ENCODE measurements around the gene DAZAP1. TPM values are rescaled to one million over a fixed set of nuclear protein-coding genes. Genes with fewer than 3 reads are reported as not detected.
"Not testable (repeated sequence)": the region's sequence is repeated elsewhere in the genome, so short reads cannot be mapped to it uniquely, and the experiment has no call there.

DAZAP1 gene
- total RNA-seq, 2 donors from 2014 or later: 82.1 to 106 TPM

DNA sequence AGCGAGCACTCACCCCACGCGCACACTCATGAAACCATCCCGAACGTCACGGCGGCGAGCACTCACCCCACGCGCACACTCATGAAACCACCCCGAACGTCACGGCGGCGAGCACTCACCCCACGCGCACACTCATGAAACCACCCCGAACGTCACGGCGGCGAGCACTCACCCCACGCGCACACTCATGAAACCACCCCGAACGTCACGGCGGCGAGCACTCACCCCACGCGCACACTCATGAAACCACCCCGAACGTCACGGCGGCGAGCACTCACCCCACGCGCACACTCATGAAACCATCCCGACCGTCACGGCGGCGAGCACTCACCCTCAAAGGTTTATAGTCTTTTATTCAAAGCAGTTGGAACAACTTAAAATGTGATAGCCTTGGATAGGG lies 12.7 kb downstream of the DAZAP1 start:
- ATAC-seq; intact Hi-C loops (cut with DNase I, micrococcal nuclease): not testable (repeated sequence)

DNA sequence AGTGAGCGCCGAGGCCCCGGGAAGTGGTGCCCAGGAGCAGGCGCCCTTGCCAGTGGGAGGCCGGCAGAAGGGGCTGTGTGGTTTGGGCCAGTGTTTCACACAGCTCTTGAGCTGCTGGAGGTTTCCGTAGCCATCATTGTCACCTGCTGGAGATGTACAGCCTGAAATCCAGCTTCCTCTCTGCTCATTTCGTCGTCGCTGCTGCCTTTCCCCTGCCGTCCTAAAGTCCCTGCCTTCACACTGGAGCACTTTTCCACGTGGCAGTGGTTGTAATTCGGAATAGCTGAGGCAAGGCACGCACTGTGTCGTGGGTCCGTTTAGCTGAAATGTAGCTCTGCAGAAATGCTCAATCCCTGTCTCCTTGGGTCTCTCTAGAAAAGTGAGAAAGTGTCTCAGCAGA lies 13.2 kb downstream of the DAZAP1 start:
- intact Hi-C loops (cut with DNase I, micrococcal nuclease): no loop called here
- no peak for DNase-seq
- no peak for ATAC-seq

More for the DNA sequence above, 12.7 kb downstream of the DAZAP1 start:
- DNase-seq: not testable (repeated sequence)

DNA sequence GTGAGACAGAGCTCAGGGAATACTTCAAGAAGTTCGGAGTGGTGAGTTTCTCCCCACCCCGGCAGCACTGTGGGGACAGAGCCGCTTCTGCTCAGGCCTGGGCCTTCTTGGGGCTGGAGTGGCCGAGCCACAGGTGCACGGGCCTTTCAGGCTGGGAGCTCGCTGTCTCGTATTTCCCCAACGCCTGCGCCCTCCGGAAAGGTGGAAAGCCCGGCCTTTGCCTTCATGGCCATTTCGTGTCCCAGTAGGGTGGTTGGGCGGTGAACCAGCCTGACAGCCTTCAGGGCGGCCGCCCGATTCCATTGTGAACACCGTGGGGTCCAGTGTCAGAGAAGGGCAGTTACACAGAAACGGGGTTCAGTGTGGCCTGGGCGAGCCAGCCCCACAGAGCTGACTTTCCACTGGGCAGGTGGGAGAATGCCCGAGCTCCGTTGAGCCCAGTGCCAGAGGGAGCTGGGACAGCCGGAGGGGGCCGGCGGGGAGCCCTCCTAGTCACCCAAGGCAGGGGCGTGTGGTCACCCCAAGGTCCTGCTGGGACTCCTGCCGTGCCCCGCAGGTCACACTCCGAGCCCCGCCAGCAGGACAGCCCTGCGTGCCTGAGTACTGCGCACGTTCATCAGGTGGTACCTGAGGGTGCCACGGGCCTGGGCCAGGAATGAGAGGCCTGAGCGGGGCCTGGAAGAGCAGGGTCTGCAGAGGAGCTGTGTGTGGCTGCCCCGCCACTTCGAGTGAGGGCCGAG lies 14.0 kb downstream of the DAZAP1 start:
- intact Hi-C loops (cut with DNase I, micrococcal nuclease): no loop called here
- DNase-seq (no peak), ATAC-seq (no peak)

DNA sequence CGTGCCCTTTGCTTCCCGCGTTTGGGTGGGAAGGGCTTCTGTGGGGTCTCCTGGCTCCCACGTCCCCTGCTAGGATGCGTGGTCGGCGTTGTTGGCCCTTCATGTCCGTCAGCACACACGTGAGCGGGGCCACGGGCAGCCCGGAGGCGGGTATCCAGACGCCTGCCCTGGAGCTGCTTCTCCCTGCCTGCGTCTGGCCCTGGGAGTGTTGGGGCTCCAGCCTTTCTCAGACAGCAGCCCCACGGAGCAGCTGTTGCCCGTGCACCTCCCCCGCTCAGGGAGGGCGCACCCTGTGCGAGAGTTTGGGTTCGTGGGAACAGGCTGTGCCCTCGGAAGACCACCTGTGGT lies 14.5 kb downstream of the DAZAP1 start:
- intact Hi-C loops (cut with DNase I, micrococcal nuclease): no loop called here
- ATAC-seq: no peak

DNA sequence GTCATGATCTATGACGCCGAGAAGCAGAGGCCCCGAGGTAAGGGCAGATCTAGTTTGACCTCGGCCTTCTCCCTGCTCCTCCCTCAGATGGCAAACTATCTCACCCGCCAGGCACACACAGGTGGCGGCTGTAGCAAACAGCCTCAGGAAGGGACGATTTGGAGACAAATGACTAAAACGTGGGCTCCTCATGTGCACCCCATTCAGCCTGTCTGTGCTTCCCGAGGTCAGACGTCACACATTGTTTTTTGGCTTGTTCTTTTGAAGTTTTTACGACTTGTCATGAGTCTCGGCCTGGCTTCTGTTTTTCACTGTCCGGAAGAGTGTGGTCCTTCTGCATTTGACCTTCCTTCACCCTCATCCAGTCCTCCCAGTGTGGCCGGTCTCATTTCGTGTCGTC lies 15.0 kb downstream of the DAZAP1 start:
- ATAC-seq: no peak
- intact Hi-C loops (cut with DNase I, micrococcal nuclease): no loop called here

More for the DNA sequence above, 14.5 kb downstream of the DAZAP1 start:
- DNase-seq: no peak

DNA sequence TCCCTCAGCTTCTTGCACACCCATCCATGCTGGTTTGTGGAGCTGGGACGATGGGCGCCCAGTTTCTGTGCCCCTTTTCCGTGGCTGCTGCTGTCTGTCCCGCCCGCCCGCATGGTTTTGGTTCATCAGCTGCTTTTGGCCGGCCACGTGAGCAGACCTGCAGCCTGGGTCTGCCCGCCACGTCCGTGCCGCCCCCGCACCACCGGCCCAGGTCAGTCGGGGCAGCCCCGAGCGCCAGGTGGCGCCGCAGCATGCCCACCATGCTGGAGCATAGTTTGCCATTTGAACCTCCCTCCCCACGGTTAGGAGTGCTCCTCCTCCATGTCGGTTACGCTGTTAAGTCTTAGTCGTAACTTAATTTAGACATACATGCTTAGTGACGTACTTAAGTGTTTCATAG lies 15.6 kb downstream of the DAZAP1 start:
- intact Hi-C loops (cut with DNase I, micrococcal nuclease): no loop called here
- DNase-seq (no peak), ATAC-seq (no peak)

More for the DNA sequence above, 15.0 kb downstream of the DAZAP1 start:
- DNase-seq: no peak

DNA sequence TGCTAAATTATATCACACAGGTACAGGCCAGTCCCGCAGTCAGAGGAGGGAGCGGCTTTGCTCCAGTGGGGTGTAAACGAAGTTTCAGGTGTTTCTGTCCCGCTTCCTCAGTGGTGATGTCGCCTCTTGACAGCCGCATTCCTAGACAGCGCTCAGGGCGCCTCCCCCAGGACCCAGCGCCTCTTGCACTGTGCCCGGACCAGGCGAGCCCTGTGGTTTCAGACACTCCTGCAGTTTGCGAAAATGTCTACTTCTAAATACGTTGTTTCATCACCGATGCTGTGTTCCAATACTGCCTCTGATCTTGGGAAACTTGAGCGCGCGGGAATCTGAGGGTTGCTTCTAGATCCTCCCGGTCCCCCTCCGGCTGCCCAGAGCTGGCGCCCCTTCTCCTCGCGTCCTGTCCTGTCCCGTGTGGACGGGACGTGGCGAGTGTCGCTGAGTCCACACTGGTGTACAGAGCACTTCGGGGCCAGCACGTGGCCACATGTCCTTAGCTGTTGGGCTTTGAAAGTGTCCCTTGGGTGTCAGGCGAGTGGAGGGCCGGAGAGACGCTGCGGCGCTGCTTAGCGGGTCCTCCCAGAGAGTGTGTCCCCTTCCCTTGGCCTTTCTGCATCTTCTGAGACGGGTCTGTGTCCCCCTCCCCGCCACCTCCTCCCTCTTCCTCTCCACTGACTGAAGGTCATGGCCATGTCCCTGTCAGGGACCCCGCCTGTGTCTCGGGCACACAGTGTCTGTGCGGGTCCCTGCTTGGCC lies 16.2 kb downstream of the DAZAP1 start:
- DNase-seq: no peak
- ATAC-seq: peak; percentile 3
- intact Hi-C loops (cut with DNase I, micrococcal nuclease): no loop called here

DNA sequence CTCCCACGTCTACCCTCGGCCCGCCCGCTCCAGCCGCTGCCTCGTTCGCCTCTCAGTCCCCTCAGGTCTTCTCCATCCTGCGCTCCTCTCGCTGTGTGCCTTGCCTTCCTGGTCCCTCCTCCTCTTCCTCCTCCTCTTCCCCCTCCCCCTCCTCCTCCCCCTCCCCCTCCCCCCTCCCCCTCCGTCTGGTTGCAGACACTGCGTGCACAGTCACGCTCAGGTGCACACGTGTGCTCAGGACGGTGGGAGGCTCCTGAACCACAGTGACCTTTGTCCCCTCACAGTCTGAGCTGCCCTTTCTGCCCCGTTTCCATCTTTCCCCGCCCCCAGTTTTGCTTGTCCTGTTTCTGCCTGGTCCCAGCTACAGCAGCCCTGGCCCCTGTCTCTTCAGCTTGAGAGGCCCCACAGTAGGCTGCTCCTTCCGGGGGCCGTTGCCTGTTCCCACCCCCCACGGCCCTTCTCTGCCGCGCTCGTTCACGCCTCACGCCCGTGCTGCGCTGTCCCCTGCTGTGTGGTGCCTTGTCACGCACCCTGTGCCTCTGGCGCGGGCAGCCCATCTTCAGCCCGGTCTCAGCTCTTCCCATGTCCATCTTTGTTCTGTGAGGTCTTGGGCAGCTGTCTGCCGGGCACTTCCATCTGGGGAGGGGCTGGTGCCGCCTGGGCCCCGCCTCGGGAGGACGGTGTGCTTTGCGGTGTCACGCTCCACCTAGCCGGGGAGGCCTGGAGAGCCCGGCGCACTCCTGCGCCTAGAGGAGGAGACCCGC lies 17.0 kb downstream of the DAZAP1 start:
- peak; percentile 73 for ATAC-seq
- intact Hi-C loops (cut with DNase I, micrococcal nuclease): no loop called here
- no peak for DNase-seq

DNA sequence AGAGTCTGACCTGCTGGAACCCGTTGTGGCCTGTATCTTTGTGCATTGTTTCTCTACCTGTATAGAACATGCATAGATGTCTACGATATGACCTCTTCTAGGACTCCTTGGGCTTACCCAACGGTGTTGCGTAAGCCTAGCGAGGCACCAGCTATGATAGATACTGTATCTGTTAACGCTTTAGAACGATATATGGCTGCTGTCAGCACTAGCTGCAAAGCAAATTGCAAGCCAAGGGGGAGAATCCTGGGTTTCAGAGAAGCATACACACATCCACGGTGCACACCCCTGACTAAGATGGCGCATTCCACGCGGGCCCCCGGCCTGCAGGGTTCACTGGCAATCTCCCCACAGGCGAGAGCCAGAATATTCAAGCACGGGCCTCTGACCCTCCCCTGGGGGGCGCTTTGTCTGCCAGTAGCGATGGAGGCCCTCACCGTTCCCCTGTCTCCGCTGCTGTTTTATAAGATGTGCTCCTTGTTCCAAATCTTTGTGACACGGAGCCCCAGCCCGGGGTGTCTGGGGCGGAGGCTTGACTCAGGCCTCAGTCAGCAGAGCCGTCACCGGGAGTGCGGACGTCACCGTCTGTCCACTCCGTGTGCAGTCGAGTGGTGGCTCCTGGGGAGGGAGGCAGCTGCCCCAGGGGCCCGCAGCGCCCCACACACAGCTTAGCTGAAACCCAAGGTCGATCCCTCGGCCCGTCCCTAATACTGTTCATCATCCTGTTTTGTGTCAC lies 17.9 kb downstream of the DAZAP1 start:
- intact Hi-C loops (cut with DNase I, micrococcal nuclease): no loop called here
- no peak for ATAC-seq
- no peak for DNase-seq

DNA sequence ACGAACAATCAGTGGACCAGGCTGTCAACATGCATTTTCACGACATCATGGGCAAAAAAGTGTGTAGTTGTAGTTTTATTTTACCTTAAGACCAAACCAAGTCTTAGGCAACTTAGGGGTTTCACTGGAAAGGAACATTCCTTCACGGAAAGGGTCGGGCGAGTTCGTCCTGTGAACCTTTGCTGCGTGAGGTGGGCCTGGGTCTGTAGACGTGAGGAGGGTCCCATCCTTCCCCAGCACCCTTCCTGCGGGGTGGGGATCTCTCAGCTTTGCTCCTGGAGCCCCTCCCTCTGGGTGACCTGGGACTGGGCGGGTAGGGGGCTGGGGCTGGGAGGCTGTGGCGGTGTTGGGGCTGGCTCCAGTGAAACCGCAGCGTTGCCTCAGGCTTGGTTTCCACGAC lies 18.5 kb downstream of the DAZAP1 start:
- intact Hi-C loops (cut with DNase I, micrococcal nuclease): no loop called here
- no peak for ATAC-seq
- no peak for DNase-seq

DNA sequence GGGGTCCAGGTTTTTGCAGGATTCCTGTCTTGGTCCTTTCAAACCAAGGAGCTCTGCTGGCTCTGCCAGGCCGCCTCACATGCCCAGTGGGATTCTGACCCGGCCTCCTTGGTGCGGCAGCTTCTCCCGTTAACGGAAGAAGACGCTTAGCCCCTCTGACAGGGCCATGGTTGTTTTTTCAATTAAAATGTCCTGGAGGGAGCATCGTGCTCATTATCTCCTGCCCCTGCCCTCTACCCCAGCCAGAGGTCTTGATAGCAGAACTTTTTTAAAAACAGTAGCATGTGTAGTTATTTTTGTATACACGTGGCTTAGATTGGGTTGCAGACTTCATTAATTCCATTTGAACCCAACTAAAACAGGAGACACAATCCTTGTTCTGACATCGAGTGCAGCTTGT lies 19.4 kb downstream of the DAZAP1 start:
- no peak for DNase-seq
- intact Hi-C loops (cut with DNase I, micrococcal nuclease): no loop called here
- ATAC-seq: no peak

DNA sequence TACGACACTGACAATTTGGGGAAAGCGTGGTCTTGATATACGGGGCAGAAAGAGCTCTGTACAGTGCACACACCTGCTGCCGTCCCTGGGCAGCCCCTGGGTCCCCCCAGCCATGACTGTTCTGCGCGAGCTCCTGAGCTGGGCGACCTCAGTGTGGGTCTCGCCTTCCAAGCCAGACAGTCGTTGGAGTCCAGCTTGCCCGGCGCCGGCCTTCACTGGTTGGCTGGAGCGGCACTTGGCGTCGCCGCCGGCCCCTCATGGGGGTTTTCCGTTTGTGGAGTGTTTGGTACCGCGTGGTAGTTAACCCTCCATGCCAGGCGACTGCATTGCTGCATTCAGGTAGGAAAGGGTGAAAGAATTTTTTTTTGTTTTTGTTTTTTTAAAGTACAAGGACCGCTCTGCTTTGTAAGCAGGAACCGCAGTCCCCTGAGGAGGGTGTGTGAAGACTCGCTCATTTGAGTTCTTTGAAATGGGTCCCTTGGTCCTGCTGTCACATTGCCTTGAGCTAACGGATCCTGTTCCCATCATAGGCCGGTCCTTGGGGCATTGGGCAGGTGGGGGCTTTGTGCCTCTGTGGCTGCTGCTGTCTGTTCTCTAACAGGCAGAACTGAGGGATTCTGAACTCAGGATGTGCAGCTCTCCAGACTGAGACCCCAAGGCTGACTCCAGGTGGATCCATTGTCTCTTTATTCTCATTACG lies 20.0 kb downstream of the DAZAP1 start:
- intact Hi-C loops (cut with DNase I, micrococcal nuclease): no loop called here
- no peak for ATAC-seq

DNA sequence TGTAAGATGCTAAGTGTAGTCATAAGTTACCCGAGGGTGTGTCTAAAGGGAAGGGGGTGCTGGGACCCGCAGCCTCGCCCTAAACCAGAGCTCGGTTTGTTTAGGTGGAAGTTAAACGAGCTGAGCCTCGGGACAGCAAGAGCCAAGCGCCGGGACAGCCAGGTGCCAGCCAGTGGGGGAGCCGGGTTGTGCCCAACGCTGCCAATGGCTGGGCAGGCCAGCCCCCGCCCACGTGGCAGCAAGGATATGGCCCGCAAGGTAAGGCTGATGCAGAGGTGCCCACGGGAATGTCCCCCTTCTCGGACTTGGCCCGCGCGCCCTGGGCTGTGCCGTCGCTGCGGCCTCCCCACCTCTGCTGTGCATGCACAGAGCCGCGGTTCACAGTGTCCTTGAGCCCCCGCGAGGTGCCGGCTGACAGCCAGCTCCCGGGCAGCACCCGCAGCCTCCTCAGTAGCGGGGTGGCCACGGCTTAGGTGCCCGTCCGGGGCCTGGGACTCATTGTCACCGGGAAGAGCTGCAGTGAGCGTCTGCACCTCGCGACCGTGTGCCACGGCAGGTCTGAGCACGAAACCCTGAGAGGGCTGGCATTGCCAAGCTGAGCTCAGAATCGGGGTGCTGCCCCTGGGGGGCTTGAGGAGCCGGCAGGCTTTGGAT lies 21.5 kb downstream of the DAZAP1 start:
- intact Hi-C loops (cut with DNase I, micrococcal nuclease): no loop called here
- ATAC-seq (no peak), DNase-seq (no peak)

More for the DNA sequence above, 20.0 kb downstream of the DAZAP1 start:
- no peak for DNase-seq

DNA sequence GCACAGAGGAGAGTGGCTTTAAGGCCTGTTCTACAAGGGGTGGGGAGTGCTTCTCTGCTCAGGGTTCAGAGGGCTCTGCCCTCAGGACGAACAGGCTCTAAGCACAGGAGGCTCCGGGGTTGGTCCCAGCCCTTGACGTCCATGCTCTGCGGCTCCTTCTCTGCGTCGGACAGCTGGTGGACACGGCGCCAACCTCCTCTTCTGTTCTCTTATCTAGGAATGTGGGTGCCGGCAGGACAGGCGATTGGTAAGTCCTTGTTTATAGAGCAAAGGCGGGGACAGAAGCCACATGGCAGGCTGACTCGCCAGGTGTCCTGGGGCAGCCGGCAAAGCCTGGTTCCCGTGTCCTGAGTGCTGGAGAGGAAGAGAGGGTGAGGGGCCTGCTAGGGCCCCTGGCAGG lies 22.4 kb downstream of the DAZAP1 start:
- intact Hi-C loops (cut with DNase I, micrococcal nuclease): no loop called here
- DNase-seq (no peak), ATAC-seq (peak; percentile 74)

DNA sequence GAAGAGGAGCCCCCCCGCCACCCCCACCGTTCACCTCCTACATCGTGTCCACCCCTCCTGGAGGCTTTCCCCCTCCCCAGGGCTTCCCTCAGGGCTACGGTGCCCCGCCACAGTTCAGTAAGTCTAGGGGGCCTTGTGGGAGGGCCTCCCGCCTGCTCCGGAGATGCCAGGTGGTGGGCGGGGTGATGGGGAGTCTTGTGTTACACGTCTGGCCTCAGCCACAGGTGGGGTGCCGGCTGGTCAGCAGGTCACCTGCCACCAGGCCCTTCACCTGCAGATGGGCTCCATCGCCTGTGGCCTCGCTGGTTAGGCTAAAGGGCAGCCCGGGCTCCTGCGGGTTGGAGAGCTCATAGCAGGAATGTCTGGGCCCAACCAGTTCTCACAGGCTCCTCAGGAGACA lies 22.9 kb downstream of the DAZAP1 start:
- no peak for DNase-seq
- intact Hi-C loops (cut with DNase I, micrococcal nuclease): no loop called here
- no peak for ATAC-seq

DNA sequence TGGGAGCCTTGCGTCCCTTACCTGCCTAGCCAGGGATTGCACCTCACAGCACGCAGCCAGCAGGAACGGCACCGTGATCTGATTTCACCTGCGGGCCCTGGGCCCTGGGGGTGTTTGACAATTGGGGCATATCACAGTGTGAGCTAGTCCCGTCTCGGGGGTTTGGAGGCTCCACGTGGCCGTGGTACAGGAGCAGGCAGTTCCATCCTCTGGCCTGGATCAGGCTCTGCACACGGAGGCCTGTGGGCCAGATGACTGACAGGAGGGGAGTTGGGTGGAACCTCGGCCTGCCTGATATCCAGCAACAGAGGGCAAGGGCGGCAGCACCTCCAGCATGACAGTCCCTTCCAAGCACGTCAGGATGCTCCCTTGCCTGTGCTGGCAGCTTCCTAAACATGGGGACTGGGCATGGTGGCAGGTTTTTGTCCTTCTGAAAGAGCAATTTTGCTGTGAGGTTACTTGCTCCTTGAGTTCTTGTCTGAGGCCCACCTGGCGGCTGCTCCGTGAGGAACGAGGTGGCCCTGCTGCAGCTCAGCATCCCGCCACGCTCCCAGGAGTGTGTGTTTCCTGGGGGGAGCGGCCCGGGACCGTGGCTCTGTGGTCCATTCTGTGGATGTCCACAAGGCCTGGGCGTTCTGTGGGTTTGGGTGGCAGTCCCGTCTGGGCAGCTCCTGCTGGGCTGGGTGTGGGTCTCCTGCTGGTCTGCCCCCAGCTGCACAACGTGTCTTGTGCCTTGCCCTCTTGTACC lies 24.5 kb downstream of the DAZAP1 start:
- intact Hi-C loops (cut with DNase I, micrococcal nuclease): no loop called here

DNA sequence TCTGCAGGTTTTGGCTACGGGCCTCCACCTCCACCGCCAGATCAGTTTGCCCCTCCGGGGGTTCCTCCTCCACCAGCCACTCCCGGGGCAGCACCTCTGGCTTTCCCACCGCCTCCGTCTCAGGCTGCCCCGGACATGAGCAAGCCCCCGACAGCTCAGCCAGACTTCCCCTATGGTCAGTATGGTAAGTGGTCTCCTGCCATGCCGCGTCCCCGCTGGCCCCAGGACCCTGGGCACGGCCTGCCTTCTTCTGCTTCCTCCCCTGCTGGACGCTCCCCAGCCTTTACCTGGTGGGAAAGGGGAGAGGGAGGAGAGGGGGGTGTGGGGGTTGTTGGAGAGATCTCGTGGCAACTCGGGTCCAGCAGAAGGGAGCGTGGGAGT lies 25.1 kb downstream of the DAZAP1 start:
- ATAC-seq (no peak), DNase-seq (no peak)
- intact Hi-C loops (cut with DNase I, micrococcal nuclease): no loop called here

More for the DNA sequence above, 24.5 kb downstream of the DAZAP1 start:
- no peak for ATAC-seq
- no peak for DNase-seq

All from left colon (tissue), 2 donors.